Measurements from ENCODE around the gene MAGI1. TPM values are rescaled to one million over a fixed set of nuclear protein-coding genes. Genes with fewer than 3 reads are reported as not detected.

Gene MAGI1
- total RNA-seq, 4 donors from 2014 or later, result 42.4 to 71.6 (median 50.2) TPM

DNA sequence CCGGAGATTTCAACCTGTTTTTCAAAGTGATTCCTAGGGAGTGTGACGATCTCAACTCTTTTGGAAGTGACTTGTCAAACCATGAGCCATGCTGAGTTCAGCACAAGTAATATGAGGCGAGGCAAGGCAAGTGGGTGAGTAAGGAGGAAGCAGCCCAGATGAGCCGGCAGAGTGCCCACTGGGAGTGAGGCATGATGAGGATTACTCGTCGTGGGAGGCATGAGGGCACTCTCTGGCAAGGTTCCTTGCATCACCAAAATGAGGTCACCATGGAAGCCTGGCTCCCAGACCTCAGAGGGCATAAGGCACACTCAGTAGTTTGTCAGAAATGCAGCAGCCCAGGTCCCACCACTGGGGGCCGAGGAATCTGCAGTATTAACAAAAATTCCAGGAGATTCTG is 636.1 kb downstream of the MAGI1 start:
- TF ChIP-seq, protein P1, sequence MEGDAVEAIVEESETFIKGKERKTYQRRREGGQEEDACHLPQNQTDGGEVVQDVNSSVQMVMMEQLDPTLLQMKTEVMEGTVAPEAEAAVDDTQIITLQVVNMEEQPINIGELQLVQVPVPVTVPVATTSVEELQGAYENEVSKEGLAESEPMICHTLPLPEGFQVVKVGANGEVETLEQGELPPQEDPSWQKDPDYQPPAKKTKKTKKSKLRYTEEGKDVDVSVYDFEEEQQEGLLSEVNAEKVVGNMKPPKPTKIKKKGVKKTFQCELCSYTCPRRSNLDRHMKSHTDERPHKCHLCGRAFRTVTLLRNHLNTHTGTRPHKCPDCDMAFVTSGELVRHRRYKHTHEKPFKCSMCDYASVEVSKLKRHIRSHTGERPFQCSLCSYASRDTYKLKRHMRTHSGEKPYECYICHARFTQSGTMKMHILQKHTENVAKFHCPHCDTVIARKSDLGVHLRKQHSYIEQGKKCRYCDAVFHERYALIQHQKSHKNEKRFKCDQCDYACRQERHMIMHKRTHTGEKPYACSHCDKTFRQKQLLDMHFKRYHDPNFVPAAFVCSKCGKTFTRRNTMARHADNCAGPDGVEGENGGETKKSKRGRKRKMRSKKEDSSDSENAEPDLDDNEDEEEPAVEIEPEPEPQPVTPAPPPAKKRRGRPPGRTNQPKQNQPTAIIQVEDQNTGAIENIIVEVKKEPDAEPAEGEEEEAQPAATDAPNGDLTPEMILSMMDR (IDR thresholded peaks at IDR 0.05), result no peak
- no peak for TF ChIP-seq POLR2A (IDR thresholded peaks at IDR 0.05)
- H3K4me3 ChIP-seq (ENCODE audit: low read depth, poor library complexity, severe bottlenecking), result no peak overlapping the region
- intact Hi-C loops (cut with DNase I; ENCODE audit: low total_unique reads), result no loop called here
- DNase-seq (ENCODE audit: low spot score in 2 of 2), result no peak
- 59 to 65% methylated on average over 7 of the region's 7 CpGs for WGBS, 2 donors

DNA sequence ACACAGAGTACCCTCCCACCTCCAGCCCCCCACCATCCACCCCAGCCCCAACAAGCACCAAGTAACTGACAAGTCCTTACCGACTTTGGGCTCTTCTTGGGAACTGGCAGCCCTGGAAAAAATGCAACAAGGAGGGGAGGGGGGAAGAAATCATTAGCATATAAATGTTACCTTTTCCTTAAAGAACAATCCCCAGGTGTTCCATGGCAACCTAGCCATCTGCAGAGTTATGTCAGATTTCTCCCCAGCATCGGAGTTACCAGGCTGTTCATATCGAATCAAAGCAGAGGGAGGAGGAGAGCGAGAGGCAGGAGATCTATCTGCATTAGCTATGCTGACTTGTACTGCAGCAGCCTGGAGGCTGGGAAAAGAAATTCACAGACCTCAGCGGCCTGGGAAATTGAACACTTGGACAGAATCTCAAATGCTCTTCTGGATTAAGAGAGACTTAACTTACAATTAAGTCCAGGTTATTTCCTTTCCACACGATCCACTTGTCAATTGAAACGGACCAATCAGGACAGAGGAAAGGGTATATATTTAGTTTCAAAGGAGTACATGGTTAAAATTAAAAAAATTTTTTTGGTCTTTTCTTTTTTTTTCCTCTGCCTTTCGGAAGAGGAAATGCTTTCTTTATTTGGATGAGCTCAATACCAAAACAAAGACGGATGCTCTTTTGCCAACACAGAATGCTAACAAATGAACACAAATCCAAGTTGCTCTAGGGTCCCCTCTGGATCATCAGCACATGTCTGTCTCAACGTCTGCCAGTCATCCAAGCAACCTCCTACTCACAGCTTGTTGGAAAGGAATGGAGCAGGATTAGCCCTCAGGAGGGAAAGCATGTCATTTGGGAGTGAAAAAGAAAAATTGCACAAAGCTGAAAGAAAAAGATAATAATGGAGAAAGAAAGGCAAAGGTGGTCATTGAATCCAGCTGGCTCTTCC is 637.1 kb downstream of the MAGI1 start:
- intact Hi-C loops (cut with DNase I; ENCODE audit: low total_unique reads), result no loop called here
- 51 to 53% methylated on average over 10 of the region's 10 CpGs for WGBS, 2 donors
- H3K4me3 ChIP-seq (ENCODE audit: low read depth, poor library complexity, severe bottlenecking), result no peak overlapping the region
- no peak for DNase-seq (ENCODE audit: low spot score in 2 of 2)
- no peak for TF ChIP-seq POLR2A (IDR thresholded peaks at IDR 0.05)
- TF ChIP-seq, protein P1 (IDR thresholded peaks at IDR 0.05), result no peak

DNA sequence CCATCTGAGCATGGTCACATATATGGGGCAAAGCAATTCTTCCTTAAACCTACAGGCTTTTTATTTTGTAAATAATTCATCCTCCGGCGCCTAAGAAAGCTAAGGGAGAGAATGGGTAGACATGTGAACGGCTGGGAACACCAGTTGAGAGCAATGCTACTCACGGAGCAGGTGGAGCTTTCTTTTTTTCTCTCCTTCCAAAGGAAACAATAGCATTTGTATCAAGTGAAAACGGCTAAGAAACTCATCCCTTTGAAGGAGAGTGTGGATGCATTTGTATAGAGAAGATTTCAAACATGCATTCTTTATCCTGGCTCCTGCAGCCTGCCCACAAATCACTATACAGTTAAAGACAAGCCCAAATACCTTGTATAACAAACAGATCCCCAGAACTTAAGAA is 637.8 kb downstream of the MAGI1 start:
- TF ChIP-seq POLR2A (IDR thresholded peaks at IDR 0.05), result no peak
- TF ChIP-seq, protein P1 (IDR thresholded peaks at IDR 0.05), result no peak
- DNase-seq (ENCODE audit: low spot score in 2 of 2), result no peak
- intact Hi-C loops (cut with DNase I; ENCODE audit: low total_unique reads), result no loop called here
- 84% methylated on average over 5 of the region's 5 CpGs for WGBS, 2 donors
- H3K4me3 ChIP-seq (ENCODE audit: low read depth, poor library complexity, severe bottlenecking), result no peak overlapping the region

DNA sequence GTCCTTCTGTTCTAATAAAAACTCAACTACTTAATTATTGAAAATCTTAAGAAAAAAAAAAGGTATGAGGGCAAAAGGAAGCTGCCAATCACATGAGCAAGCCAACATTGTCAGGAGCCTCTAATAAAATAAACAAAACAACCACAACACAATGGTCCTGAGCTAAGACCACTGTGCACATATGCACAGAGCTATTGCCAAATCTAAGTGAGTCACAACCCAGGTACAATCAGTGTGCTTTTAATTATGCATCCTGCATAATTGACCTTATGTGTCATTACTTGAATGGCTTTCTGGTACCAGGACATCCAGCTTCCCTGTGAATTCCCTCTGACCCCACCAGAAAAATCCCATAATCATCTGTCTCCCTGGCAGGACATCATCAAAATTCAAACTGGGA is 639.8 kb downstream of the MAGI1 start:
- no peak overlapping the region for H3K4me3 ChIP-seq (ENCODE audit: low read depth, poor library complexity, severe bottlenecking)
- intact Hi-C loops (cut with DNase I; ENCODE audit: low total_unique reads), result no loop called here
- TF ChIP-seq, protein P1 (IDR thresholded peaks at IDR 0.05), result no peak
- TF ChIP-seq POLR2A (IDR thresholded peaks at IDR 0.05), result no peak
- DNase-seq (ENCODE audit: low spot score in 2 of 2), result no peak

DNA sequence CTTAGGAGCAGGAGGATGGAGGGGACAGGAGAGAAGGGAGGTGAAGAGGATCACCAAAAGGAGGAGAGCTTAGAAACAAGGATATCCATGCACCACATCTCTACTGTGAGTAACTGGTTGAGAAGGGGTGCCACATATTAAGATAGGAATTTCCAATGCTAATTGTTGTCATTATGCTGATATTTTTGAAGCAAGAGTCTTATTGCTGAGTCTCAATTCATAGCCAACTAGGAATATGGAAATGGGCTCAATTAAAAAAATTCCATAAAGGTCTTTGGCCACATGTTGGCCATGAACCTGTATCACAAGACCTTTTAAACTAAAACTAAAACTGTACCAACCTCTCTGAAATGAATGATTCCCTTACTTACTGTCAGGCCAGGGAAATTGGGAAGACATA is 642.6 kb downstream of the MAGI1 start:
- no peak for TF ChIP-seq POLR2A (IDR thresholded peaks at IDR 0.05)
- H3K4me3 ChIP-seq (ENCODE audit: low read depth, poor library complexity, severe bottlenecking), result no peak overlapping the region

DNA sequence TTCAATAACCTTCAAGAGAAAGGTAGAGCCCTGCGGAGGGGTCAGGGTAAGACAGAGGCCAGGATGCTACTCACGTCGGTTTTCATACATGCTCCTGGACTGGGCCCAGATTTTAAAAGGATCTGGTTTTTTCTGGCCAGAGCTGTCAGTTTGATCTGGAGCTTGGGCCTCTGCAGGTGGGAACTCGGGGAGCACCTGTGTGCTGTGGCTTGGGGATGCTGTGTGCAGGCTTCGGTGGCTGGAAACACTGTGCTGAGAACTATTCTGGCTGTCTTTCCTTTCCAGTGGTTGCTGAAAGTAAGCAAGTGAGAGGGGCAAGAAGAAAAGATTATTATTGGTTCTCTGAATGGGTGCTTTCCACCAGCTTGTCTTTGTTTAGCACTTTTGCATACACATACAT is 647.6 kb downstream of the MAGI1 start:
- DNase-seq (ENCODE audit: low spot score in 2 of 2), result no peak
- no peak overlapping the region for H3K4me3 ChIP-seq (ENCODE audit: low read depth, poor library complexity, severe bottlenecking)
- WGBS, 2 donors, result 82 to 91% methylated on average over 5 of the region's 5 CpGs
- intact Hi-C loops (cut with DNase I; ENCODE audit: low total_unique reads), result no loop called here
- TF ChIP-seq POLR2A (IDR thresholded peaks at IDR 0.05), result no peak
- TF ChIP-seq, protein P1 (IDR thresholded peaks at IDR 0.05), result no peak

More for the DNA sequence above, 642.6 kb downstream of the MAGI1 start:
- intact Hi-C loops (cut with DNase I; ENCODE audit: low total_unique reads), result no loop called here
- DNase-seq (ENCODE audit: low spot score in 2 of 2), result no peak

Measured in lower leg skin (tissue), 4 donors.